Measurements from ENCODE around the gene CHMP5.

The CHMP5 gene

DNA sequence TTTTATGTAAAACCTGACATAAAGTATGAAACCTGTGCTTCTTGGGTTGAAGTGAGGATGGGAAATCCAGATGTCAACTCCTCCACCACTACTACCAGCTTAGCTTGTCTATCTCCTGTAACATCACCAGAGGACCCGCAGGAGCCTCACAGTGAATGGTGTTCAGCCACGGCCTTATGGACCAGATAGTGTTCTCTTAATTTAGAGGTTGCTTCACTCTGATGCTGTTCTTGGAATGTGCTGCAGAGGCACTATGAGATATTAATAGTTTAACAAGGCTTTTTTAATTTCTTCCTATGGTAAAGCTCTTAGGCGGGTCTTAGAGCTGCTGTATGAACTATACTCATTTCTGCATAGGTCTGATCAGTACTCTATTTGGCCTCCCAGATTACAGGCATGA, 53.4 kb downstream of the CHMP5 start:
- DNase-seq (ENCODE audit: low read depth) = no peak

DNA sequence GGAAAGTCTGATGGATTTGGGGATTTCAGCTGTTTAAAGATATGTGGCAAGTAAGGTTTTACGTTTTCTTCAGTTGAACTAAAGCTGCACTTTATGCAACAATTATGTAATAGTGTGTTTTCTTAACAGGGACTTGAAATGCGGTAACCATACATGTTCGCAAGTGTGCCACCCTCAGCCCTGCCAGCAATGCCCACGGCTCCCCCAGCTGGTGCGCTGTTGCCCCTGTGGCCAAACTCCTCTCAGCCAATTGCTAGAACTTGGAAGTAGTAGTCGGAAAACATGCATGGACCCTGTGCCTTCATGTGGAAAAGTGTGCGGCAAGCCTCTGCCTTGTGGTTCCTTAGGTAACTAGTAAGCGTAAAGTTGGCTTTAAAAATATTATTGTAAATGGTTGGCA, 53.9 kb downstream of the CHMP5 start:
- no peak for DNase-seq (ENCODE audit: low read depth)

DNA sequence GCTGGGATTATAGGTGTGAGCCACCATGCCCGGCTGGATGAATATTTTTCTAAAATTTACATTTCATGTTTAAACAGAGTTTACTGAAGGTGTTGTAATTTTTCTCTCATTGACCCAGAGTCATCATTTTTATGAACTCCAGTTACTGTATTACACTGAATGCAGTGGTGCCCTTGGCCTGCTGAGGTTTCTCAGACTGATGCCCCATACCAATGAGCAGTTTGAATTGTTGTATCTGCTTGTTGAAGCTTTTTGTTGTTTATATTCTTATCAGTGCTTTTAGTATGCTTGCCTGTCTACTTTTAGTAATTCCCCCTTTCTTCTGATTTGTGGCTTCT, 55.4 kb downstream of the CHMP5 start:
- DNase-seq (ENCODE audit: low read depth) = no peak

DNA sequence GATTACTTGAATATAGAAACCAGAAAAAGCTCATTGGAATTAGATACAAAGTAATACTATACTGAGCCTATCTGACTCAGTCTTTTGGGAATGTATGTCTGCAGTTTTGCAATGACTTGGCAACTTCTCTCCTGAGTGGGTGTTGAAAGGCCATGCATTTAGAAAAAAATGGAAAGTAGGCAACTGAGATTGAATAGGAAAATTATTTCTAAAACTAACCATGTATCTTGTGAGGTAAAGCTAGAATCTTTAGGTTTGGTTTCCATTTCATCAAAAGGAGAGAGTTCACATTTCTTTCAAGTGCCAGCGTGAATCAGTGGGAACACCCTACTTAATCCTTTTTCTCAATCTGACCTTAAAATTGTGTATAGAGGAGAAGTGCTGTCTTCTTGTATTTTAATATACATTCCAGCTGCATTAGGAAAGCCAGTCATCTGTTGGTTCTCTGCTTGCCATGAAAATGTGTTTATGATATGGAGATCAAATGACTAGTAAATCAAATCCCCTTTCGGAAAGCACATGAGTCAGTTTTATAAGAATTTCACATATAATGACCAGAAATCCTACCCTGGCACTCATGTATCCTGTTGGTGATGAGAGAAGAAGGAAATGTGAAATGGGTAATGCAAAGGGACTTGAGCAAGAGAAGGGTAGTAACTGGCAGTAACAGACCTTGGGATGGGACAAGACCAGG, 55.9 kb downstream of the CHMP5 start:
- DNase-seq (ENCODE audit: low read depth) = peak; percentile 93

DNA sequence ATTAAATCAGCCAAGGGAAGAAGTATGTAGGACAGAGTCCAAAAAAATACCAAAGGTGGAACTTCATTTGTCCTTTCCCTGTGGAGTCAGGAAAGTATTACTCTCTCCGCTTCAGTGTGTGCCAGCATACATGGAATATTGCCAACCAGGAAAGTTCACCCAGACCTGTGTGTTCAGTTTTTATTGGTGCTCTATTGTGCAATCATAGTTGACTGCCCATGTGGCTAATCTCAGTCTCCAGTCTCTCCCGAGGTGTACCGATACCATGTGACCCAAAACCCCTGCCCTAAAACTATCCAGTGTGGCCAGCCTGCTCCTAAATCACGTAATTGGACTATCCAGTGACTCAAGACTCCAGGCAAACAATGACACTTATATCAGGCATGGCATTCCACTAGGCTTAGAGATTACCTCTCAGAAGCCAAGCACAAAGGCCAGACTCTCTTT, 64.3 kb downstream of the CHMP5 start:
- DNase-seq (ENCODE audit: low read depth) = peak; percentile 75

DNA sequence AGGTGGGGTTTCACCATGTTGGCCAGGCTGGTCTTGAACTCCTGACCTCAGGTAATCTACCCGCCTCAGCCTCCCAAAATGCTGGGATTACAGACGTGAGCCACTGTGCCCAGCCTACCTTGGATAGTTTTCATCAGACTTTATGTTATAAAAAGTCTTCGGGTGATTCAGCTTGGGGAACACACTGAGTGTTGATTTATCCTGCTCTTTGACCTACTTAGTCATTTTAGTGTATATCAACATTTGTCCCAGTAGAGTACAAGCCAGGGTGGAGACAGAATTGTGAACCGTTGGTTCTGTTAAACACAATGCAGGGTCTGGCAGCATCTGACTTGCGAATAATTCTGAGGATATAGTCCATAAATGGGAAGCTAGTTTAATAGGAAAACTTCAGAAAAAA, 65.1 kb downstream of the CHMP5 start:
- peak; percentile 81 for DNase-seq (ENCODE audit: low read depth)

DNA sequence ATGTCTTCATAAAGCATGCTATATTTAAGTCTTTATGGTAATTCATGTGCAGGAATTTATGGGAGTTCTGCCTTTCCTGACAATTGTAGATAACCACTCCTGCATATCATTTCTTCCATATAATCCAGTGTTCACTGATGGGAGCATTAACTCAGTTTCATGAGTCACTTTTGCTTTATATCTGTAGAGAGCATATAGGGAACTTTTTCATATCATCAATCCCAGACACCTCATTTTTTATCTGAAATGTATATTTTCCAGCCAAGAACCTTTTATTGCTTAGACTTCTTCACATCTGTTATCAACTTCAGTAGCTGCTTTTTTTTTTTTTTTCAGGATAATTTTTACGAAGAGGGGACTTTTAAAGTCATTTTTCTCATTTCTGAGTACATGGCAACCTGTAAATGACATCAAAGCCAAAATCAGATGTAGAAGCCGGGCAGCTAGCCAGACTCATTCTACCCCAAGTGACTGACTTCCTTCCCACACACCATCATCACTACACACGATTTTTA, 66.6 kb downstream of the CHMP5 start:
- no peak for DNase-seq (ENCODE audit: low read depth)
